Activated effector memory CD4-positive, alpha-beta T cell treated with anti-CD3 and anti-CD28 coated beads, Interleukin-2, amount 50 U/mL, for 16 hours (primary cell): ENCODE measurements around the gene PTPN1.
"Not testable (repeated sequence)": the region's sequence is repeated elsewhere in the genome, so short reads cannot be mapped to it uniquely, and the experiment has no call there.

Experiments
- DNase-seq: peaks from one replicate; pipeline ENCODE4 v3.0.0-alpha.2; 2020

The PTPN1 gene

GRCh38 chr20:50561379-50562078 is 51.3 kb downstream of the PTPN1 start:
- peak; percentile 87 for DNase-seq

GRCh38 chr20:50562262-50562701 is 52.1 kb downstream of the PTPN1 start:
- DNase-seq, result no peak

GRCh38 chr20:50563133-50563944 is 53.2 kb downstream of the PTPN1 start:
- no peak for DNase-seq

- no peak for DNase-seq
These were observed 55.2 kb downstream of the PTPN1 start for GRCh38 chr20:50565383-50565782.

- DNase-seq, result no peak
These were observed 55.7 kb downstream of the PTPN1 start for GRCh38 chr20:50565871-50566270.

- no peak for DNase-seq
These were observed 57.8 kb downstream of the PTPN1 start for GRCh38 chr20:50567860-50568548.

GRCh38 chr20:50568549-50568942 is 58.4 kb downstream of the PTPN1 start:
- DNase-seq, result no peak

- not testable (repeated sequence) for DNase-seq
These were observed 59.3 kb downstream of the PTPN1 start for GRCh38 chr20:50569487-50569863.

GRCh38 chr20:50569864-50570836 is 60.0 kb downstream of the PTPN1 start:
- peak; percentile 75 for DNase-seq

GRCh38 chr20:50571466-50571865 is 61.3 kb downstream of the PTPN1 start:
- no peak for DNase-seq

GRCh38 chr20:50572938-50573777 is 63.0 kb downstream of the PTPN1 start:
- peak; percentile 51 for DNase-seq

GRCh38 chr20:50574108-50574507 is 63.9 kb downstream of the PTPN1 start:
- no peak for DNase-seq

GRCh38 chr20:50574586-50574985 is 64.4 kb downstream of the PTPN1 start:
- DNase-seq, result peak; percentile 14

- DNase-seq, result peak; percentile 88
These were observed 65.9 kb downstream of the PTPN1 start for GRCh38 chr20:50575865-50576720.

GRCh38 chr20:50577175-50578018 is 67.2 kb downstream of the PTPN1 start:
- DNase-seq, result peak; percentile 43

GRCh38 chr20:50578061-50578777 is 68.0 kb downstream of the PTPN1 start:
- DNase-seq, result peak; percentile 57

- peak; percentile 36 for DNase-seq
These were observed 68.6 kb downstream of the PTPN1 start for GRCh38 chr20:50578778-50579165.

GRCh38 chr20:50579511-50579910 is 69.3 kb downstream of the PTPN1 start:
- DNase-seq, result no peak
